Measurements from ENCODE around the gene WNT3A.

The WNT3A gene

DNA sequence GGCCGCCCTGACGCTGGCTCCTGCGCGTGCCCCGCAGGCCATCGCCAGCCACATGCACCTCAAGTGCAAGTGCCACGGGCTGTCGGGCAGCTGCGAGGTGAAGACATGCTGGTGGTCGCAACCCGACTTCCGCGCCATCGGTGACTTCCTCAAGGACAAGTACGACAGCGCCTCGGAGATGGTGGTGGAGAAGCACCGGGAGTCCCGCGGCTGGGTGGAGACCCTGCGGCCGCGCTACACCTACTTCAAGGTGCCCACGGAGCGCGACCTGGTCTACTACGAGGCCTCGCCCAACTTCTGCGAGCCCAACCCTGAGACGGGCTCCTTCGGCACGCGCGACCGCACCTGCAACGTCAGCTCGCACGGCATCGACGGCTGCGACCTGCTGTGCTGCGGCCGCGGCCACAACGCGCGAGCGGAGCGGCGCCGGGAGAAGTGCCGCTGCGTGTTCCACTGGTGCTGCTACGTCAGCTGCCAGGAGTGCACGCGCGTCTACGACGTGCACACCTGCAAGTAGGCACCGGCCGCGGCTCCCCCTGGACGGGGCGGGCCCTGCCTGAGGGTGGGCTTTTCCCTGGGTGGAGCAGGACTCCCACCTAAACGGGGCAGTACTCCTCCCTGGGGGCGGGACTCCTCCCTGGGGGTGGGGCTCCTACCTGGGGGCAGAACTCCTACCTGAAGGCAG is 52.3 kb downstream of the WNT3A start:
- DNase-seq: no peak

DNA sequence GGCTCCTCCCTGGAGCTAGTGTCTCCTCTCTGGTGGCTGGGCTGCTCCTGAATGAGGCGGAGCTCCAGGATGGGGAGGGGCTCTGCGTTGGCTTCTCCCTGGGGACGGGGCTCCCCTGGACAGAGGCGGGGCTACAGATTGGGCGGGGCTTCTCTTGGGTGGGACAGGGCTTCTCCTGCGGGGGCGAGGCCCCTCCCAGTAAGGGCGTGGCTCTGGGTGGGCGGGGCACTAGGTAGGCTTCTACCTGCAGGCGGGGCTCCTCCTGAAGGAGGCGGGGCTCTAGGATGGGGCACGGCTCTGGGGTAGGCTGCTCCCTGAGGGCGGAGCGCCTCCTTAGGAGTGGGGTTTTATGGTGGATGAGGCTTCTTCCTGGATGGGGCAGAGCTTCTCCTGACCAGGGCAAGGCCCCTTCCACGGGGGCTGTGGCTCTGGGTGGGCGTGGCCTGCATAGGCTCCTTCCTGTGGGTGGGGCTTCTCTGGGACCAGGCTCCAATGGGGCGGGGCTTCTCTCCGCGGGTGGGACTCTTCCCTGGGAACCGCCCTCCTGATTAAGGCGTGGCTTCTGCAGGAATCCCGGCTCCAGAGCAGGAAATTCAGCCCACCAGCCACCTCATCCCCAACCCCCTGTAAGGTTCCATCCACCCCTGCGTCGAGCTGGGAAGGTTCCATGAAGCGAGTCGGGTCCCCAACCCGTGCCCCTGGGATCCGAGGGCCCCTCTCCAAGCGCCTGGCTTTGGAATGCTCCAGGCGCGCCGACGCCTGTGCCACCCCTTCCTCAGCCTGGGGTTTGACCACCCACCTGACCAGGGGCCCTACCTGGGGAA is 53.0 kb downstream of the WNT3A start:
- no peak for DNase-seq

DNA sequence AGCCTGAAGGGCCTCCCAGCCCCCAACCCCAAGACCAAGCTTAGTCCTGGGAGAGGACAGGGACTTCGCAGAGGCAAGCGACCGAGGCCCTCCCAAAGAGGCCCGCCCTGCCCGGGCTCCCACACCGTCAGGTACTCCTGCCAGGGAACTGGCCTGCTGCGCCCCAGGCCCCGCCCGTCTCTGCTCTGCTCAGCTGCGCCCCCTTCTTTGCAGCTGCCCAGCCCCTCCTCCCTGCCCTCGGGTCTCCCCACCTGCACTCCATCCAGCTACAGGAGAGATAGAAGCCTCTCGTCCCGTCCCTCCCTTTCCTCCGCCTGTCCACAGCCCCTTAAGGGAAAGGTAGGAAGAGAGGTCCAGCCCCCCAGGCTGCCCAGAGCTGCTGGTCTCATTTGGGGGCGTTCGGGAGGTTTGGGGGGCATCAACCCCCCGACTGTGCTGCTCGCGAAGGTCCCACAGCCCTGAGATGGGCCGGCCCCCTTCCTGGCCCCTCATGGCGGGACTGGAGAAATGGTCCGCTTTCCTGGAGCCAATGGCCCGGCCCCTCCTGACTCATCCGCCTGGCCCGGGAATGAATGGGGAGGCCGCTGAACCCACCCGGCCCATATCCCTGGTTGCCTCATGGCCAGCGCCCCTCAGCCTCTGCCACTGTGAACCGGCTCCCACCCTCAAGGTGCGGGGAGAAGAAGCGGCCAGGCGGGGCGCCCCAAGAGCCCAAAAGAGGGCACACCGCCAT is 53.8 kb downstream of the WNT3A start:
- DNase-seq: no peak

DNA sequence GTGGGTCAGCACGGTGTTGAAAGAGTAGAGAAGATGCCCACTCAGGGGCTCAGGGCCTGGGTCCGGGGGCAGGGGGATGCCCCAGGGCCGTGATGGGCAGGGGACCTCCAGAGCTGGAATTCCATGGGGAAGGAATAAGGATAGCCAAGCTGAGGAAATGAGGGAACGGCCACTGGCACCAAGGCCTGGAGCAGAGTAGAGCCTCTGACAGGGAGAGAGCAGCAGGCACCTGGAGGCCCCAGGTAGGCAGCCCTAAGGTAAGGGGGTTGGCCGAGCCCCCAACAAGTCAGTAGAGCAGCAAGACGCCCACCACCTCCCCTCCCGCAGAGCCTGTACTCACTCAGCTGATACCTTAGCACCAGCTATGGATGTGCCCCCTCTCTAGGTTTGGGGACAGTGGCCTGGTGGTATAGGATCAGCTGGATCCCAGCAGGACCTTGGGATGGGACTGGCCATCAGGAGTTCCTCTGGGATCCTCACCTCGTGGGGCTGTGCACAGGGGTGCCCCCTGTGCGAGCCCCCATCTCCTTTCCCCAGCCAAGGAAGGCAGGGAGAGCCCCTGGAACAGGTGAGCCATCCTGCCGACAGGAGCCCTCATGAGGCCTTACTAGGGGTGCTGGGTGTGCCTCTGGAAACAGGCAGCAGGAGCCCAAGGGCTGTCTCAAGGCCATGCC is 54.8 kb downstream of the WNT3A start:
- no peak for DNase-seq

DNA sequence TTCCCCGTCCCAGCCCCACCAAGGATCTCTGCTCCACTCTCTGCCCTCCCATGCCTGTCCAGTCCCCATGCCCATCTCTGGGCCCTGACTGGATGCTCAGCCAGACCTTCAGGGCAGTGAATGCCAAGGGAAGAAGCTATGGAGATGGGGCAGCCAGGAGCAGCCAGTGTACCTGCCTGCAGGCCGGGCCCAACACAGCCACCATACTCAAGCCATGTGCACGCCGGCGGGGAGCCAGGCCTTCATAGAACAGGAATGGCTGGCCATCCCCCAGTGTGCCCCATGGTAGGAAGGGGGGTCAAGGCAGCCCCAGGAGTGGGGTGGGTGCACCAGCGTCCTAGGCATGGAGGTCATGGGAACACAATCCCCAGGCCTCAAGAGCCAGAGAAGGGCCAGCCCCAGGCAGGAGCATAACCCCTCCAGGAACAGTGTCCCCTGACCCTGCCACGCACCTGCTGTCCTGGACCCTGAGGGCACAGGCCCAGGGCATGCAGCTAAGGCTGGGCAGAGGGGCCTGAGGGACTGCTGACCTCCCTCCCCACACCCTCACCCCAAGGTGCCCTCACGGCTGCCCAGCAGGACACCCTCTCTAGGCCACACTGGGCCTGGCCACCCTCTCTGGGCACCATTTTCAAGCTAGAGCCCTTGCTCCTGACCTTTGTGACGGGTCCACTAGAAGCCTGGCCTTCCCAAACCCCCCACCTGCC is 55.4 kb downstream of the WNT3A start:
- no peak for DNase-seq

DNA sequence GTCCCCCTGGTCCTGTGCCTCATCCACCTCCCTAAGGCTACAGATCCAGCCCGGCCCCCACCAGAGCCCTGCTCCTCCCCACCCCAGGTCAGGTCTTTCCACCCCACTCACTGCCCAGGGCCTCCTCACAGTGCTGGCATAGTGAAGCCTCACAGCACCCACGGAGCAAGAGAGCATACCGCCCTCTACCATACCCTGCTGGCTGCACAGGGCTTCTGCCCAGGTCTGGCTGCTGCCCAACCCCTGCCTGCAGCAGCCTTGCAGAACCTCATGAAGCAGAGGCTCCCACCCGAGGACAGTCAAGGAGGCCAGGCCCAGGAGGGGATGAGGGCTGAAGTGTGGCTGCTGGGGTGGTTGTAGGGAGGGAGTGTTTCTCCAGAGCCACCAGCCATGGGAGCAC is 56.0 kb downstream of the WNT3A start:
- DNase-seq: no peak

DNA sequence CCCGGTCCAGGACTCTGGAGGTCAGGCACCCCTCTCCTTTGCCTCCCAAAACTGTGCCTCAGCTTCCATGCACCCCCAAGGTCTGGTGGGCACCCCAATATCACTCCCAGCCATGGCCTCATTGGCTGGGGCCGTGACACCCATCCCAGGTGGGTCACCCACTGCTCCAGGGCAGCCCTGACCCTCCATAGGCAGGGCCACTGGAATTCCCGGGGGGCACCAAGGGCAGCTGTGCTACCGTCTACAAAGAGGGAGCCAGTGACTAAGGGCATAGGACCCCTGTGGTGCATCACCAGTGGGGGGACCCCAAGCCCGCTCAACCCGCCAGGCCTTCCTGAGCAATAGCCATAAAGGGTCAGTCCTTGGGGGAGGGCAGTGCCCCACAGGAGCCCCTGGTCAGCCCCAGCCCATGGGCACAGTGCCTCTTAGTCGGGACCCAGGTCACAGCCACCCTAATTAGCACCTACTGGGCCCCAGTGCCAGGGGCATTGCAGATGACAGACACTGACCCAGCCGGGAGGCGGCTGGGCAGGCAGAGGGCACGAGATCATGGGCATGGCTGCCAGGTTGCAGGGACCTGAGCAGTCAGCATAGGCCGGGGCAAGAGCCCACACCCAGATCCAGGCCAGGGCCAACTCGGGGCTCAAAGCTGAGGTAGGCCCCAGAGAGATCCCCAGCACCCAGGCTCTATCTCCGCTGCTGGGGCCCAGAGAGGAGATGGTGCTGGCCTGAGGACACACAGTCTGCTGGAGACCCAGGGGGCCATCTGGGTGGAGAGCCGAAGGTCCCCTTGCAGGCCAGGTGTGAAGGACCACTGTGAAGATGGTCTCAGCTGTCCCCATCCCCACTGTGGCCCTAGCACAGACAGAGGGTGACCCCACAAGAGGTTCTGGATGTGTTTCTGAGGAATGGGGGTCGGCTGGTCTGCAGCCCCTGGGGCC is 56.7 kb downstream of the WNT3A start:
- no peak for DNase-seq

DNA sequence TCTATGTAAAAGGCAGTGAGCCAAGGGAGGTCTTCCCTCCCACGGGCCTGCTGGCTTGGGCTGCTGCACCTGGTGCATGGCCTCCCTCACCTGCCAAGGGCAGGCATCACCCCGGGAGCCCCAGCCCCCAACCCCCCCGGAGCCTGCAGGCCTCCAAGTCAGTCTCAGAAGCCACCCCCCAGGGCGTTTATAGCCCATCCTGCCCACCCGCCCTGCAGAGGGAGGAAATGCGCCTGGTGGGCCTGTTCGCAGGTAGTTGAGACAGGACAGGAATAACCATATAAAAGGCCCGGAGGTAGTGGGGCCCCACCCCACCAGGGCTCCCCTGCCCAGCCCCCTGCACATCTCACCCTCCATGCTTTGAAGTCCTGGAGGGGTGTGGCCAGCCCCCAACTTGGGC is 57.5 kb downstream of the WNT3A start:
- no peak for DNase-seq

DNA sequence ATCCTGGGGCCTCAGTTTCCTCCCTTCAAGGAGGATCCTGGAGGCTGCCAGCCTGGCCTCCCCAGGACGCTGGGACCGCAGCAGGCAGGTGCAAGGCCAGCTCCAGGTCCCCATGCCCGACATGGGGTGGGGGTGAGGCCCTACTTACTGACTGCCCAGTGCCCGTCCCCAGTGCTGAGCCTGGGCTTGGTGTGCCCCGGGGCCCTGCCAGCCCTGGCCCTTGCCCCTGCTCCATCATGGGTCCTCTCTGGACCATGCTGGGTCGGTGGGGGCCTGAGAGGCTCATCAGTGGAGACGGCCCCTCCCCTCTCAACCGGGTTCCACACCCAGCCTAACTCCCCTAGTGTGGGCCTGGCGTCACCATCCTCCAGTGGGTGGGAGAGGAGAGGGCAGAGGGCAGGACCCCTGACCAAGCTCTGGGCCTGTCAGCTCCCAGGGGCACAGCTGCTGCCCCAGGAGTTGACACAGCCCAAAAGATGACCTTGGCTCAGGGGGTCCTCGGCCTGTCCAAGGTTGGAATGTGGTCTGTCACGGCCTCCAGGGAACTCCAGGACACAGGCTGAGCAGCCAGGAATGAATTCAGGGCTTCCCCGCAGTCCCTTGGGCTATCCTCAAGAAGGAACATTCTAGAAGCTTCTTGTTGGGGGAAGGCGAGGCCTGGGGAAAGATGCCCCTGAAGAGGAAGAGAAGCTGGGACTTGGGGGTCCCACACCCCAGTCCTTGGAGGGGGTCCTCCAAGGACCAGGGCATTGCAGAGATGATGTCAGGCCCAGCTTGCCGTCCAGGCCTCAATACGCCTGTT is 58.1 kb downstream of the WNT3A start:
- DNase-seq: no peak

DNA sequence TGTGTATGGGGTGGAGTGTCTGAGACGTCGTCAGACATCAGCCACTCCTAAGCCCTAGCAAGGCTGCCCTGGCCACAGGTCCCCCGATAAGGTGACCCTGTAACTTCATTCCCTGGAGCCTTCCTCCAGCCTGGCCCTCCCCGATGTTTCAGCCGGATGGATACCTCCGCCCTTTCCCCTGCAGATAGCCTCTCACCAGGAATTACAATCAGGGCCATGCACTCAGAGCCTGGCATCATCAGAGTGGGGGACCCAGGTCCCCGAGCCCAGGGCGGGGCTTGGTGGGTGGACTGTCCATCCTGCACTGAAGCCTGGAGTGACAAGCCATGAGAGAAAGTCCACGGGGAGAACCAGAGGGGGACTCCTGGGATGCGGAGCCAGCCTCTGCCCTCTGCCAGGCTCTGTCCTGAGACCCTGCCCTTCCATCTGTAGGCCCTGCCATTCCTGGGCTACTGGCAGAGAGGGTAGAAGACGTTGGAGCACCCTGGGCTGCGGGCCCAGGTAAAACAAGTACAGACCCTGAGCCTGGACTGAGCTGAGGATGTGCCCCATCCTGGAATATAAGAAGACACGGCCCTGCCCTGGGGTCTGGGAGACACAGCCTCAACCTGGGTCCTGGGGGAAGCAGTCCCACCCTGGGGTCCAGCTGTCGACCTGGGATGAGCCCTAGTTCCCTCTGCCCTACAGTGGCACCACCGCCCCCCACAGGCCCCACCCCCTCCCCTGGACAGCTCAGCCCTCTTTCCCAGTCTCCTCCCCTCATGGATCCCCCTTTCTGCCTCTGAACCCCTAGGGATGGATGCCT is 58.9 kb downstream of the WNT3A start:
- DNase-seq: no peak

DNA sequence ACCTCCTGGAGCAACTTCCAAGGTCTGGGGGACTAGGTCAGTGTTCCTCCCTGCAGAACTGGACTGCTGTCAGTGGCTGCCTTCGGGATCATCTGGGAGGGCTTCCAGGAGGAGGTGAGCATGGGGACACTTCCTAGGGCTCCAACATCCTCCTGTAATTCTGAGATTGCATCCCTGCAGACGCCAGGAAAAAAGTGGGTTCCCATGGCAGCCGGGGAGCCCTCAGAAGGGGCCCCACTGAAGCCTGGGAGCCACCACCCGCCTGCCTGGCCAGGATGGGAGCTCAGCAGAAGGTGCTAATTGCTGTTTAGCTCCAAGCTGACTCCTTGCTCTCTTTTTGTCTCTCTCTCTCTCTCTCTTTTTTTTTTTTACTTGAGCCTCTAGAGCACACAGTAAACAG is 59.6 kb downstream of the WNT3A start:
- DNase-seq: no peak

DNA sequence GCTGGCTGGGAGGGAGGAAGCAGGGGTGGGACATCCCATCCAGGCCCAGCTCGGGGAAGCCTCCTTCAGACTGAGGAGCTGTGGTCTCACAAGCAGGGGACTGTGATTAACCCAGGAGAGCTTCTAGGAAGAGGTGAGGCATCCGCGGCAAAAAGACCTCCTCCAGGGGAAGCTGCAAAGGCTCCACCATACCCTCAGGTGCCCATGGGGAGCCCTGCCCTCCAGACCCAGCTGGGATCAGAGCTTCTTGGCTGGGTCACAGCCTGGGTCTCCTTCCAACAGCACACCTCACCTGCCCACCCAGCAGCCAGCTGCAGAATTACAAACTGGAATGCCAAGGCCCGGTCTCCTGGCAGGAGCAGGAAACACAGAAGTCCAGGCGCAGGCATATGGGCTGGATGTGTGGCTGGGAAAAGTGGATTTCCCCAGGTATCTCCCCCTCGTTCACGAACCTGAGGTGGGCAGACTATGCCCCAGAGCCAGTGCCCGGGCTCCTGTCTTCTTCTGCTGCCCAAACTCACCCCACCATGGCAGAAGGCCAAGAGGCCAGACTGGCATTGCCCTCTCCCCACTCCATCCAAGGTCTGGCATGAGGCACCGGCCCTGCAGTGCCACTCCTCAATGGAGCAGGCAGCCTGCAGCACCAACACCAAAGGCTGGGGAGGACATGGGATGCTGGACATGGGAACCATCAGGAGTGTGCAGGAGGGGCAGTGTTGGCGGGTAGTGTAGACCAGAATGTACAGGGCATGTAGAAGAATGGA is 60.3 kb downstream of the WNT3A start:
- DNase-seq: no peak

DNA sequence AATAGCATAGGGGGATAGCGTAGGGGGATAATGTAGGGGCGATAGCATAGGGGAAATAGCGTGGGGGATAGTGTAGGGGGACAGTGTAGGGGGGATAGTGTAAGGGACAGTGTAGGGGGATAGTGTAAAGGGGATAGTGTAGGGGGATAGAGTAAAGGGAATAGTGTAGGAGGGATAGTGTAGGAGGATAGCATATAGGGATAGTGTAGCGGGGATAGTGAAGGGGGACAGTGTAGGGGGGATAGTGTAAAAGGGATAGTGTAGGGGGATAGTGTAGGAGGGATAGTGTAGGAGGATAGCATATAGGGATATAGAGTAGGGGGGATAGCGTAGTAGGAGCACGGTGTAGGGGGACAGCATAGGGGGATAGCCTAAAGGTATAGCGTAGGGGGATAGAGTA is 61.6 kb downstream of the WNT3A start:
- no peak for DNase-seq

DNA sequence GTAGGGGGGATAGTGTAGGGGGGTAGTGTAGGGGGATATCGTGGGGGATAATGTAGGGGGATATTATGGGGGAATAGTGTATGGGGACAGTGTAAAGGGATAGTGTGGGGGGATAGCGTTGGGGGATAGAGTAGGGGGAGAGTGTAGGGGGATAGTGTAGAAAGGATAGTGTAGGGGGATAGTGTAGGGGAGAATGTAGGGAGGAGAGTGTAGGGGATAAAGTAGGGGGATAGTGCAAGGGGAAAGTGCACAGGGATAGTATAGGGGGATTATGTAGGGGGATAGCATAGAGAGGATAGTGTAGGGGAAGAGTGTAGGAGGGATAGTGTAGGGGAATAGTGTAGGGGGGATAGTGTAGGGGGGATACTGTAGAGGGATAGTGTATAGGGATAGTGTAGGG is 63.4 kb downstream of the WNT3A start:
- DNase-seq: no peak

DNA sequence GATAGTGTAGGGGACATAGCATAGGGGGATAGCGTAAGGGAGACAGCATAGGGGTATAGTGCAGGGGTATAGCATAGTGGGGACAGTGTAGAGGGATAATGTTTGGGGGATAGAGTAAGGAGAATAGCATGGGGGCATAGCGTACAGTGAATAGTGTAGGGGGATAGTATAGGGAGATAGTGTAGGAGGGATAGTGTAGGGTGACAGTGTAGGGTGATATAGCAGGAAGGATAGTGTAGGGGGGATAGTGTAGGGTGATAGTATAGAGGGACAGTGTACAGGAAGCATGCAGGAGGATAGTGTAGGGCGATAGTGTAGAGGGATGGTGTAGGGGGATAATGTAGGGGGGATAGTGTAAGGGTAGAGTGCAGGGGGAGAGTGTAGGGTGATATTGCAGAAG is 64.1 kb downstream of the WNT3A start:
- DNase-seq: no peak

DNA sequence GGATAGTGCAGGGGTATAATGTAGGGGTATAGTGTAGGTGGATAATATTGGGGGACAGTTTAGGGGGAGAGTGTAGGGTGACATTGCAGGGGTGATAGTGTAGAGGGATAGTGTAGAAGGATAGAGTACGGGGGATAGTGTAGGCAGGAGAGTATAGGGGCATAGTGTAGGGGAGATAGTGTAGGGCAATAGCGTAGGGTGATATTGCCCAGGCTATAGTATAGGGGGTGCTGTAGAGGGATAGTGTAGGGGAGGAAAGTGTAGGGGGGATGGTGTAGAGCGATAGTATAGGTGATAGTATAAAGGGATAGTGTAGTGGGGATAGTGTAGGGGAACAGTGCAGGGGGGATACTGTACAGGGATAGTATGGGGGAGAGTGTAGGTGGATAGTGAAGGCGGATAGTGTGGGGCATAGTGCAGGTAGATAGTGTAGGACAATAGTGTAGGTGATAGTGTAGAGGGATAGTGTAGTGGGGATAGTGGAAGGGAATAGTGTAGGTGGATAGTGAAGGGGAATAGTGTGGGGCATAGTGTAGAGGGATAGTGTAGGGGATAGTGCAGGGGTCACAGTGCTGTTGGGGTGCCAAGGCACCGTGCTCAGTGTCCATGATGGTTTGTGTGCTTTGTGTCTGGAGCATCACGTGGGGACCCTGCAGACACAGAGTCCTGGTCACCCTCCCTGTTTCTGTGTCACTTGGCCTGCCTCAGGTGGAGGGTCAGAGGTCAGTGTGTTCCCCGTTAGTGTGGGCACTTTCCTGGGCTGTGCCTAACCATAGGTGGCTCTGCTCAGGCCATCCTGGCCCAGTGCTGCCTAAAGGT is 65.2 kb downstream of the WNT3A start:
- no peak for DNase-seq

DNA sequence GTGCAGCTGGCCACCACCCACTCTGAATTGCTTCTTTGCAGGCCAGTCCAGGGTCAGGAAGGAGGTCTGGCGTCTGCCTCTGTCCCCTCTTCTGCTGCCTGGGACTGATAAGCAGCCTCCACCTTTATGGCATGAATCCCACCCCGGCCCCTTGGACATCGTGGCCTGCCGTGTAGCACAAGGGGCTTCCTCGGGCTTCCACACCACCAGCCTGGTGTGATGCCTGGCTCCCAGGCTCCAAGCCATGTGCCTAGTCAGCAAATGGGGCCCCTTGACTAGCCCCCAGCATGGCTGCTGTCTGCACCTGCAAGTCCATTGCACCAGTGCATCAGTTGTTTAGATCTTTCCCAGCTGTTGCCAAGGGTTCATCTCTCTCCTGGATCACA is 65.9 kb downstream of the WNT3A start:
- no peak for DNase-seq

Data from cortex of kidney (tissue), 1 donor.